Activated CD4-positive, alpha-beta T cell treated with anti-CD3 and anti-CD28 coated beads for 36 hours (primary cell): Measurements from ENCODE around the gene TCEA2. TPM values are rescaled to one million over a fixed set of nuclear protein-coding genes. Genes with fewer than 3 reads are reported as not detected.
"Not testable (repeated sequence)": the region's sequence is repeated elsewhere in the genome, so short reads cannot be mapped to it uniquely, and the experiment has no call there.

Source experiments
- ATAC-seq: fragments of 200-7000 bp; cut with Tn5 transposase; one replicate; pipeline ENCODE4 v1.10.0; 2021; ENCODE audit warnings: mild to moderate bottlenecking, moderate library complexity
- CTCF ChIA-PET: fragments of 350-600 bp; sonication (Branson Sonifier 250); formaldehyde crosslinking; loops from one replicate; lab custom pipeline; 2021; ENCODE audit warnings: antibody characterized with exemption; lab: Charles Lee
- POLR2A ChIA-PET: fragments of 350-600 bp; sonication (Branson Sonifier 250); formaldehyde crosslinking; loops from one replicate; lab custom pipeline; 2021; ENCODE audit warnings: antibody characterized with exemption, inconsistent platforms; lab: Charles Lee
- DNase-seq: peaks from one replicate; pipeline ENCODE4 v3.0.0-alpha.2; 2020
- H3K27ac Mint-ChIP-seq: one replicate; pipeline ENCODE4 v1.8.0; 2021; ENCODE audit warnings: mixed read lengths
- H3K27me3 Mint-ChIP-seq: one replicate; pipeline ENCODE4 v1.8.0; 2021; ENCODE audit warnings: mixed read lengths
- H3K36me3 Mint-ChIP-seq: one replicate; pipeline ENCODE4 v1.8.0; 2021; ENCODE audit warnings: low read depth, mixed read lengths
- H3K4me1 Mint-ChIP-seq: one replicate; pipeline ENCODE4 v1.8.0; 2021; ENCODE audit warnings: mixed read lengths
- H3K4me3 Mint-ChIP-seq: one replicate; pipeline ENCODE4 v1.8.0; 2021; ENCODE audit warnings: mild to moderate bottlenecking, moderate library complexity, mixed read lengths
- H3K9me3 Mint-ChIP-seq: one replicate; pipeline ENCODE4 v1.8.0; 2021; ENCODE audit warnings: low read depth, mixed read lengths
- intact Hi-C, 2 experiments: fragments of 100-400 bp; cut with DNase I in 1 of 2; cut with micrococcal nuclease in 1 of 2; formaldehyde crosslinking; loops; one replicate each; pipeline versions ENCODE4 v1.14.2 to v1.15.1; 2022 to 2024; cut with DNase I, micrococcal nuclease
- microRNA-seq: library from miRNA; unstranded; fragments of <30 nt; microRNA quantifications from one replicate; pipeline ENCODE4 v1.2.0, GENCODE V29; 2021; ENCODE audit warnings: borderline replicate concordance
- total RNA-seq, 2 experiments: library from RNA; stranded (reverse); gene quantifications; one replicate each; pipeline ENCODE4 v1.2.3, GENCODE V29; 2021

TCEA2 gene
- total RNA-seq, 2 experiments from 2014 or later = 40.6 to 50.0 TPM

- no peaks in the 10 kb centered on the region for H3K36me3 Mint-ChIP-seq
- H3K4me3 Mint-ChIP-seq = no peak overlapping the region
- H3K9me3 Mint-ChIP-seq = no peaks in the 10 kb centered on the region
- H3K27ac Mint-ChIP-seq = no peak overlapping the region
- no peaks in the 10 kb centered on the region for H3K27me3 Mint-ChIP-seq
- ChIA-PET POLR2A (no interaction called here), CTCF (interaction anchor here (0.6 to 1.5 kb wide), 3 partner anchors 9 to 1104 kb away, joined by 3 to 6 read pairs (median 3); no protein-coding TSS in a partner anchor)
- peaks cover 9% of the 10 kb centered on the region for H3K4me1 Mint-ChIP-seq
- ATAC-seq (no peak), DNase-seq (no peak)
- intact Hi-C loops = no loop called here
These were observed 52.3 kb downstream of the TCEA2 start for GRCh38 chr20:64115171-64115911.

- DNase-seq (no peak), ATAC-seq (no peak)
- no peaks in the 10 kb centered on the region for H3K36me3 Mint-ChIP-seq
- CTCF ChIA-PET = interaction anchor here (1.0 to 1.5 kb wide), 2 partner anchors 8 to 33 kb away, joined by 3 to 6 read pairs; no protein-coding TSS in a partner anchor
- no peak overlapping the region for H3K27ac Mint-ChIP-seq
- no peaks in the 10 kb centered on the region for H3K9me3 Mint-ChIP-seq
- intact Hi-C loops = no loop called here
- H3K27me3 Mint-ChIP-seq = no peaks in the 10 kb centered on the region
- no peak overlapping the region for H3K4me3 Mint-ChIP-seq
- H3K4me1 Mint-ChIP-seq = peaks cover 10% of the 10 kb centered on the region
- POLR2A ChIA-PET = no interaction called here
These were observed 53.0 kb downstream of the TCEA2 start for GRCh38 chr20:64116016-64116415.

GRCh38 chr20:64116541-64117431 is 53.8 kb downstream of the TCEA2 start:
- H3K9me3 Mint-ChIP-seq = no peaks in the 10 kb centered on the region
- DNase-seq = no peak
- H3K27me3 Mint-ChIP-seq = no peaks in the 10 kb centered on the region
- CTCF ChIA-PET = interaction anchor here (0.6 to 1.5 kb wide), 2 partner anchors 33 to 436 kb away, joined by 3 to 6 read pairs; no protein-coding TSS in a partner anchor
- POLR2A ChIA-PET = no interaction called here
- H3K4me3 Mint-ChIP-seq = no peak overlapping the region
- H3K4me1 Mint-ChIP-seq = peaks cover 10% of the 10 kb centered on the region
- no peaks in the 10 kb centered on the region for H3K36me3 Mint-ChIP-seq
- ATAC-seq = no peak
- intact Hi-C loops = no loop called here
- H3K27ac Mint-ChIP-seq = no peak overlapping the region

- H3K27ac Mint-ChIP-seq, H3K36me3 Mint-ChIP-seq, ATAC-seq, H3K4me1 Mint-ChIP-seq, H3K27me3 Mint-ChIP-seq, H3K4me3 Mint-ChIP-seq, H3K9me3 Mint-ChIP-seq, POLR2A ChIA-PET, intact Hi-C loops, DNase-seq: not testable (repeated sequence)
- CTCF ChIA-PET = interaction anchor here (0.6 kb wide), 1 partner anchor 437 kb away, joined by 3 read pairs; no protein-coding TSS in a partner anchor
These were observed 54.4 kb downstream of the TCEA2 start for GRCh38 chr20:64117432-64117777.

GRCh38 chr20:64119301-64119680 is 56.3 kb downstream of the TCEA2 start:
- POLR2A ChIA-PET = no interaction called here
- no peak overlapping the region for H3K27ac Mint-ChIP-seq
- no peaks in the 10 kb centered on the region for H3K36me3 Mint-ChIP-seq
- peaks cover 4% of the 10 kb centered on the region for H3K27me3 Mint-ChIP-seq
- DNase-seq = no peak
- ATAC-seq = no peak
- H3K9me3 Mint-ChIP-seq = no peaks in the 10 kb centered on the region
- intact Hi-C loops = no loop called here
- peaks cover 10% of the 10 kb centered on the region for H3K4me1 Mint-ChIP-seq
- CTCF ChIA-PET = interaction anchor here (0.6 to 3.5 kb wide), 6 partner anchors 11 to 144 kb away, joined by 3 to 23 read pairs (median 10); partner anchors contain the start of genes LKAAEAR1 and NPBWR2
- H3K4me3 Mint-ChIP-seq = no peak overlapping the region

- peak overlapping the region; percentile 66 for H3K27ac Mint-ChIP-seq
- ATAC-seq = peak; percentile 25
- intact Hi-C loops = loop anchor here (1.0 to 10.0 kb wide), 8 partner anchors 18 to 582 kb away; partner anchors contain the start of gene PRPF6 (in 2 of the 2)
- CTCF ChIA-PET = interaction anchor here (0.6 to 3.5 kb wide), 9 partner anchors 12 to 145 kb away, joined by 3 to 23 read pairs (median 4); partner anchors contain the start of genes LKAAEAR1 and NPBWR2
- H3K27me3 Mint-ChIP-seq = peaks cover 5% of the 10 kb centered on the region
- DNase-seq = no peak
- H3K36me3 Mint-ChIP-seq = no peaks in the 10 kb centered on the region
- peak overlapping the region; percentile 41 for H3K4me3 Mint-ChIP-seq
- POLR2A ChIA-PET = no interaction called here
- H3K4me1 Mint-ChIP-seq = peaks cover 10% of the 10 kb centered on the region
- no peaks in the 10 kb centered on the region for H3K9me3 Mint-ChIP-seq
These were observed 56.8 kb downstream of the TCEA2 start for GRCh38 chr20:64119681-64120341.

GRCh38 chr20:64121586-64121985 is 58.6 kb downstream of the TCEA2 start:
- ATAC-seq (no peak), DNase-seq (no peak)
- ChIA-PET POLR2A (interaction anchor here (0.6 kb wide), 1 partner anchor 18 kb away, joined by 3 read pairs; no protein-coding TSS in a partner anchor), CTCF (interaction anchor here (0.6 to 3.5 kb wide), 7 partner anchors 13 to 142 kb away, joined by 3 to 23 read pairs (median 4); partner anchors contain the start of genes LKAAEAR1, NPBWR2 and SAMD10)
- H3K4me3 Mint-ChIP-seq = no peak overlapping the region
- intact Hi-C loops = loop anchor here (2.0 to 10.0 kb wide), 3 partner anchors 83 to 335 kb away; no protein-coding TSS in a partner anchor
- H3K27me3 Mint-ChIP-seq = peaks cover 5% of the 10 kb centered on the region
- peaks cover 10% of the 10 kb centered on the region for H3K4me1 Mint-ChIP-seq
- H3K27ac Mint-ChIP-seq = no peak overlapping the region
- no peaks in the 10 kb centered on the region for H3K9me3 Mint-ChIP-seq
- no peaks in the 10 kb centered on the region for H3K36me3 Mint-ChIP-seq

Small RNA genes within 50 kb of the gene (microRNA-seq; reads per million reads assigned to microRNA genes)
- 4.9 reads per million, percentile 13 among the genes with 10 or more reads in this experiment for gene MIR6813

Other genes starting within 250 kb of the TCEA2 start
- gene ZBTB46, start 231.9 kb upstream of the TCEA2 start, total RNA-seq = 1 to 10 TPM in 1 of 2 experiments, under 1 TPM in 1; 0.88 to 1.3 TPM
- gene ABHD16B, start 201.7 kb upstream of the TCEA2 start, total RNA-seq = under 1 TPM; 0.11 to 0.16 TPM
- 10 to 100 TPM; 54.0 to 56.3 TPM for gene TPD52L2, start 197.9 kb upstream of the TCEA2 start, total RNA-seq
- gene DNAJC5, start 168.1 kb upstream of the TCEA2 start, total RNA-seq = 10 to 100 TPM; 30.1 to 34.3 TPM
- gene UCKL1, start 106.8 kb upstream of the TCEA2 start, total RNA-seq = 10 to 100 TPM; 28.3 to 32.2 TPM
- 10 to 100 TPM; 12.6 to 13.1 TPM for gene ZNF512B, start 93.3 kb upstream of the TCEA2 start, total RNA-seq
- gene SAMD10, start 83.6 kb upstream of the TCEA2 start, total RNA-seq = 10 to 100 TPM; 25.4 to 30.7 TPM
- gene PRPF6, start 82.1 kb upstream of the TCEA2 start, total RNA-seq = 10 to 100 TPM; 60.5 to 67.0 TPM
- gene C20orf204, start 27.0 kb upstream of the TCEA2 start, total RNA-seq = 1 to 10 TPM; 2.3 to 3.3 TPM
- gene SOX18, start 13.6 kb upstream of the TCEA2 start, total RNA-seq = not detected
- 10 to 100 TPM; 39.6 to 40.2 TPM for gene RGS19, start 16.3 kb downstream of the TCEA2 start, total RNA-seq
- gene OPRL1, start 16.9 kb downstream of the TCEA2 start, total RNA-seq = under 1 TPM; 0.42 to 0.50 TPM
- under 1 TPM; 0.30 to 0.46 TPM for gene LKAAEAR1, start 21.2 kb downstream of the TCEA2 start, total RNA-seq
- gene NPBWR2, start 44.4 kb downstream of the TCEA2 start, total RNA-seq = not detected
- gene MYT1, start 101.3 kb downstream of the TCEA2 start, total RNA-seq = under 1 TPM; 0.12 to 0.14 TPM
- 10 to 100 TPM; 32.7 to 37.8 TPM for gene PCMTD2, start 192.6 kb downstream of the TCEA2 start, total RNA-seq